ENCODE results near the gene PCSK5.
A peak's percentile ranks its signal among the peaks of the same experiment; 100 is the strongest.
"Not testable (repeated sequence)": the region's sequence is repeated elsewhere in the genome, so short reads cannot be mapped to it uniquely, and the experiment has no call there.

Gene PCSK5

DNA sequence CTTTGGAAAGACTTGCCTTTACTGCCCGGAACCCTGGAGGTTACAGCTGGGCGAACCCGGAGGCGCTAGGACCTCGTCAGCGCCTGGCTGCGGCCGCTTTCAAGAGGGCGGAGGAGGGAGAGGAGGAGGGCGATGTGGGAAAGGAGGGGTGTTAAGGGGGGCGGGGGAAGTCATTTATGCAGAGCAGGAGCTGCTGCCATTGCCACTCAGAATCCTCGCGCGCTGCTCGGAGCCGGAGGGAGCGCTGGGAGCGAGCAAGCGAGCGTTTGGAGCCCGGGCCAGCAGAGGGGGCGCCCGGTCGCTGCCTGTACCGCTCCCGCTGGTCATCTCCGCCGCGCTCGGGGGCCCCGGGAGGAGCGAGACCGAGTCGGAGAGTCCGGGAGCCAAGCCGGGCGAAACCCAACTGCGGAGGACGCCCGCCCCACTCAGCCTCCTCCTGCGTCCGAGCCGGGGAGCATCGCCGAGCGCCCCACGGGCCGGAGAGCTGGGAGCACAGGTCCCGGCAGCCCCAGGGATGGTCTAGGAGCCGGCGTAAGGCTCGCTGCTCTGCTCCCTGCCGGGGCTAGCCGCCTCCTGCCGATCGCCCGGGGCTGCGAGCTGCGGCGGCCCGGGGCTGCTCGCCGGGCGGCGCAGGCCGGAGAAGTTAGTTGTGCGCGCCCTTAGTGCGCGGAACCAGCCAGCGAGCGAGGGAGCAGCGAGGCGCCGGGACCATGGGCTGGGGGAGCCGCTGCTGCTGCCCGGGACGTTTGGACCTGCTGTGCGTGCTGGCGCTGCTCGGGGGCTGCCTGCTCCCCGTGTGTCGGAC is at the start of gene PCSK5:
Gene PCSK5 (plus strand): TSS at position 202 of the 805 bp plus-strand sequence. CDS start 509 bp downstream, at position 711.
- peak; percentile 81 for DNase-seq

DNA sequence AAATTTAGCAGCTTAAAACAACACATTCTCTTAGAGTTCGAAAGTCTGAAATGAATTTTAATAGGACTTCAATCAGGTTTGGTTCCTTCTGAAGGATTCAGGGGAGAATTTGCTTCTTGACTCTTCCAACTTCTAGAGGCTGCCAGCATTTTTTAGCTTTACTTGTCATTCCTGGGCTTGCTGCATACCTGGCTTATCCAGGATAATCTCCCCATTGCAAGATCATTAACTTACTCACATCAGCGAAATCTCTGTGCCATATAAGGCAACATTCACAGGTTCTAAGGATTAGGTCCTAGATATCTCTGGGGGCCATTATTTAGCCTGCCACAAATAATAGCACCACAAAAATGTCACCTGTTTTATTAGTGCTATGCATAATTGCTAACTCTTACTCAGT is 46.2 kb upstream of the PCSK5 start:
- no peak for DNase-seq

DNA sequence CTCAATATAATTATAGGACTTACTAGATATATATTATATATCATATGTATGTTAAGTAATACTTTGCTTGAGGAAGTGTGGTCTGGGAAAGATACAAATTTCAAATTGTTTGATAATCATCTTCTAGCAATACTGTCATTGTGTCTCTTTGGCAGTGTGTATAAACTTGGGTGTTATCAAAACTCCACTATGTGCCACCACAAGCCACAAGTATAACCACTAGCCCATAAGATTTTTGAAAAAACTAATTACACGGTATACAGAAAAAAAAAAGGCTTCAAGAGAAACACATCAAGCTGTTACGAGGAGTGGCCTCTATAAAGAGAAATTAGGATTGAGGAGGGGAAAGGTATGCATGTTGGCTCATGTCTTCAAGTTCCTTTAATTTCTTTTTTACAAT is 44.7 kb upstream of the PCSK5 start:
- no peak for DNase-seq

DNA sequence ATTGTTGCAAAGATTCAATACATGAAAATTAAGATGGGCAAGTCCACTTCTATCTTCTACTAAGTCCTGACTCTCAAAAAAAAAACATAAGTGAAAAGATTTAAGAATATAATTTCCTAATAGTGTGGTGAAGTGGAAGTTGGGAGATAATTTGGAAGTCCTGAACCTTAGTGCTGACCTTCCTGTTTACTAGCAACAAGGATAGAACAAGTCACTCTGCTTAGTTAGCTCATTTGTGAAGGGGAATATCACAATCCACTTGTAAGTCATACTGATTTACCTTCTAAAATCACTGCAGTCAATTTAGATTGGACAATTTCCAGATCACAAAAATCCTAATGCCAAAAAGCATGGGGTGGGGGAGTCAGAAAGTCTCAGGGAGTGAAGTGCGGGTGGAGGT is 43.4 kb upstream of the PCSK5 start:
- DNase-seq = no peak

DNA sequence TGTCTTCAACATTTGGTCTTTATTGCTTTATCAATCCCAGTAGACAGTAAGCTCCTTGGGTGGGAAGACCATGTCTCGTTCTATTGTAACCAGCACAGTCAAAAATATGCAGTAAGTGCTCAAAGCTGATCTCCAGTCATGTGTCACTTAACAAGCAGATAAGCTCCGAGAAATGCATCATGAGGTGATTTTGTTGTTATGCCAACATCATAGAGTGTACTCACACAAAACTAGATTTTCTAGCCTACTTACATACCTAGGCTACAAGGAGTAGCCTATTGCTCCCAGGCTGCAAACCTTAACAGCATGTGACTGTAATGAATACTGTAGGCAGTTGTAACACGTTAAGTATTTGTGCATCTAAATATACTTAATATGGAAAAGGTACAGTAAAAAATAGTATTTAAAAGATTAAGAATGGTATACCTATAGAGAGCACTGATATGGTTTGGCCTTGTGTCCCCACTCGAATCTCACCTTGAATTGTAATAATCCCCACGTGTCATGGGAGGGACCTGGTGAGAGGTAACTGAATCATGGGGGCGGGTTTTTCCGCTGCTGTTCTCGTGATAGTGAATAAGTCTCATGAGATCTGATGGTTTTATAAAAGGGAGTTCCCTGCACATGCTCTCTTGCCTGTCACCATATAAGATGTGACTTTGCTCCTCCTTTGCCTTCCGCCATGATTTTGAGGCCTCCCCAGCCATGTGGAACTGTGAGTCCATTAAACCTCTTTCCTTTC is 39.8 kb upstream of the PCSK5 start:
- DNase-seq = no peak

DNA sequence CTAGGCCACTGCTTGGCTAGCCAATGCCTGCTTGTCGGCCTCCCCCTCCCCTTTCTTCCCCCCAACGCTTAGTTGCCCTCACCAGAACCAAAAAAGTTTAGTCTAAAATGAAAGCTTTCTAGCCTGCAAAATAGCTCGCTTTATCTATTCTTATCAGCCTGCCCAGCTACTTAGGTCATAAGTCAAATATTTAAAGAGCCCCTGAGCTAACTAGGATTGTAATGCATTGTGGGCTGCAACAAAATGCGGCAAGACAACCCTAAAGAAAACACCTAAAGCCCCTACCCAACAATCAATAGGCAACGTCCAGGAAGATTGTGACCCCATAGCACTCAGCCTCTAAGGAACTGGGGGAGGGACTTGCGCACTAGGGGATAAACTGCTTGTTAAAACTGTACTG is 38.6 kb upstream of the PCSK5 start:
- DNase-seq = no peak

DNA sequence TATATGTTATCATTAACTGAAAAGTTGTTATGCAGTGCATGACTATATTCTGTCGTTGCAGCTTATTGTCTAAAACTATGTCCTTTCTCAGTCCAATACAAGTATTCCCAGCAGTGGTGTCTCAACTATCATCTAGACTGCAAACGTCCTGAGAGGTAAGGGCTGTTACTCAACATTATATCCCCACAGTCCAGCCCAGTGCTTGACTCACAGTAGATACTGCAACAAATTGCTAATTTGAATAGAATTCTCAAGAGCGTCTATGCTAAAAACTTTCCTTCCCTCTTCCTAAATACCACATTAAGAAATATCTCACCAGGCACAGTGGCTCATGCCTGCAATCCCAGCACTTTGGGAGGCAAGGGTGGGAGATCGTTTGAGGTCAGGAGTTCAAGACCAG is 37.7 kb upstream of the PCSK5 start:
- no peak for DNase-seq

DNA sequence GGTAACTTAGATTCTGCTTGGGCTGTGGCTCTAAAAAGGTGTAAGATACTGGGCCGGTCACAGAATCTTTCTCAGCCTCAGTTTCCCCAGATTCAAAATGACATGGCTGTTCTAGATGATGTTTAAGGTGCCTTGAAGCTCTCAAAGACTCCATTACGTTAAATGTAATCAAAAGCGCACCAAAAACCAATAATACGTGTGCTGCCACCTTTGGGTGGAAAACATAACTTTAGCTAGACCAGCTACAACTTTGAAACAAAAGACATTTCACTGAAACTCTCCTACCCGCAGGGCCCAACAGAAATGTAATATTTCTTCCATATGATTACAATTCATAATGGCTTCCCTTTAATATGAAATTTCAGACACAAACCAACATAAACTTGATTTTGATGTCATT is 35.0 kb upstream of the PCSK5 start:
- DNase-seq = no peak

DNA sequence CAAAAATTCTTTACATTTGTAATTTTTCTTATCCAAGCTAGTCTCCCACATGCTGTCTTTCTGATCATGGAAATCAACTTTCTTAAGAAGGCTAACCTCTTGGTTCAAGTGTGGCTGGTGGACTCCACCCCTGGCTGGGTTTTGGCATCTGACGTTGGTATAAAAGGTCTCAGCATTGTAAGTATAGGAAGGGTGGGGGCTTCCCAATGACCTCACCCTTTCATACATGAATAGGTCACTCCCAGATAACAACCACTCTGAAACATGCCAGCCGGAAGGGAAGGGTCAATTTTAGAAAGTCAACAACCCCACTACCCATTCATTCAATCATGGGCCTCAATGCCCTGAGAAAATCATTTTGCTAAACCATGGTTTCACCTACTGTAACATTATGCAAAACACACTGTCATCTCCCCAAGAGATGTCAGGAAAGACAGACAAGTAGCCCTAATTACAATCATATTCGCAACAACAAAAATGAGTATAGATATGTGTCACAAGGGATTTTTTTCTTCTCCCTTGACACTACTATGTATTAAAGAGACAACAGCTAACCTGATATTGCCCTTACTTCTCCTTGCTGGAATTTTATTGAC is 31.9 kb upstream of the PCSK5 start:
- no peak for DNase-seq

DNA sequence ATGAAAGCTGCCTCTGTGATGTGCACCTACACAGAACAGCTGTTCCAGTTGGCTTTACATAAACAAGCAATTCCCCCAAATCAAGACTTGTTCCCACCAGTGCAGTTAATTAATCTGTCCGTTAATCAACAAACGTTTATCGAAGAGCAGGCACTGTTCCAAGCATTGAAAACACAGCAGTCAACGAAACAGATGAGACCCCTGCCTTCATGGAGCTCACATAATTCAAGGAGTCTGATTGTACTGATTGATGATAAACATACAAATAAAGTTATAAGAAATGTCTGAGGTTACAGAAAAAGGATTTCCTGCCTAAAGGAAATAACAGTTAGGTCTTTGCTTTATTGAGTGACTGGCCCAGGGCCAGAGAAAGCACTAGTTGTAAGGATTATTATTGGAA is 26.2 kb upstream of the PCSK5 start:
- DNase-seq = no peak

DNA sequence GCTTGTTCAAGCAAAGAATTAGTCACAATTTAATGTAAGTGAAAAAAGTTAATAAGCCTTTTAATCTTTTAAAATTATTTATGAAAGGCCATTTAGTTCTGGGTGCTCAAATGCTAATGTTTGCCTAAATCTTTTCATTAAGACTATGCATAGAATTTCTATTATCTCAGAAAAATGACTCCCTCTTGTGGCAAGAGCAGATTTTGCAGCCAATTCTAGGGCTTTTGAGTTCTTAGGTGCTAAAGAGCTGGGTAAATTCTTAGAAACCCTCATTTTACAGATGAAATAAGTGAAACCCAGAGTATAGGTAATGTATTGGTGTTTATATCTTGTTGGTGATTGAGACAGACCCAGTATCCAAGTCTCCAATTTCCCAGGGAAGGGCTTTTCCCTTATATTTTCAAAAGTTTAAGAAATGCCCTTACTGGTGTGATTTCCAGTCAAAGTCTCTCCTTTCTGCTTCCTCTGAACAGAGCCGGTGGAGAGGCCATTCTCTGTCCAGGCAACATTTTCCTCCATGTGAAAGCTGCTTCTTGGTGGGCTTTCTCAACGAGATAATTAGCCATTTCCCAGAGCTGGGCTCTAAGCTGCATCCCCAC is 24.1 kb upstream of the PCSK5 start:
- DNase-seq = peak; percentile 47

DNA sequence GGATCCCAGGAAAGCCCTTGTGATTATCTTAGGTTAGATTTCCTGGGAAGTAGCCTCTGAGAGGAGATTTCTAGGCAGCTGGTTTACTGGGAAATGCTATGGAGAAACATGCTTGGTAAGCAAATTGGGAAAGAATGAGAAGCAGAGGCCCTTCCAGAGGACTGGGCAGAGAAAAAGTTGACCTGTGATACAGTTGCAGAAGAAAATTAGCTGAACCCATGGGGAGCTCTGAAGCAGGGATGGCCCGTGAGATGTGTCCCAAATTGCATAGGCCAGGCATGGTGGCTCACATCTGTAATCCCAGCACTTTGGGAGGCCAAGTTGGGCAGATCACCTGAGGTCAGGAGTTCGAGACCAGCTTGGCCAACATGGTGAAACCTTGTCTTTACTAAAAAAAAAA is 21.9 kb upstream of the PCSK5 start:
- DNase-seq = not testable (repeated sequence)

DNA sequence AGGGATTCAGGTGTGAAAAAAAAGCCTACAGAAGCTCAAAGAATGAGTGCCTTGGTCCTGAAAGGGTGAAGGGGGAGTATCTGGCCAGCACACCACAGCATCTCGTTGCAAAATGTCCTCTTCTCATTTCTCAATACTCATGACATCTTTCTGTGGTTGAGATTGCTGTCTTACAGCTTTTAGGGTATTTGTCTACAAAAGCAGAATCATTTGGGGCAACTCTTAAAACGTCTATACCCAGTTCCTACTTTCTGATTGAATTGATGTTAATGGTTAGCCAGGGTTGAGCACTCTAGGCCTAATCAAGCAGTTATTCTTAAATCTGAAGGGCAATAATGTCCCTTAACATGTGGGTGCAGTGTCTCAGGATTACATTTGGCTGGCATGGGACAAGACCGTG is 21.2 kb upstream of the PCSK5 start:
- DNase-seq = no peak

DNA sequence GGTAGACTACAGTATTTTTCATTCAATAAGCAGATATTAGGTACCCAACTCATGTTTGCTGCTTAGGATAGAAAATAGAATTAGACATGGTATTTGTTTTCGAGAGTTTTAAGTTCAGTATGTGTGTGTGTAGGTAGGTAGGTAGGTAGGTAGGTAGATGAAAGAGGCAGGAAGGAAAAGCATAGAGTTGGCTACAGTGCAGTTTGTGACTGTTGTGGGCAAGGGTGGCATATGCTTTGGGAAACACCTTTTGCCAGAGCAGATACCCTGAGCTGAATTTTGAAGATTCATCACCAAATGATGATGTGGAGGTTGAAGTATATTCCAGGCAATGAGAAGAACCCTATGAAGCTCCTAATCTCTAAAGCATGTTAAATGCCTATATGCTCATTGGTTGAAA is 20.0 kb upstream of the PCSK5 start:
- DNase-seq = no peak

DNA sequence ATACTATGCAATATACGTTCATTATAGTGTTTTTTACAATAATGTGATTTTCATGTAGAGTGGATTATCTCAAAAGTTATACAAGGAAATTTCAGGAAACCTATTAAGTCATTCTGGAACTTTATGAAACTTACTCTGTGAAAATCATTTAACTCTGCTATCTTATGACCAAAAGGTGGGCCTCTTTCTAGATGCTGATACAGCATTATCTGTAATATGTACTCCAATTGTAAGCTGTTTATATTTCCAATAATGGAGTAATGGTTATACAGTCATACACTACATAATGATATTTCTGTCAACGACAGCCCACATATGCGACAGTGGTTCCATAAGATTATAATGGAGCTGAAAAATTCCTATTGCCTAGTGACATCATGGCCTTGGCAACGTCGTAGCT is 18.8 kb upstream of the PCSK5 start:
- DNase-seq = no peak

DNA sequence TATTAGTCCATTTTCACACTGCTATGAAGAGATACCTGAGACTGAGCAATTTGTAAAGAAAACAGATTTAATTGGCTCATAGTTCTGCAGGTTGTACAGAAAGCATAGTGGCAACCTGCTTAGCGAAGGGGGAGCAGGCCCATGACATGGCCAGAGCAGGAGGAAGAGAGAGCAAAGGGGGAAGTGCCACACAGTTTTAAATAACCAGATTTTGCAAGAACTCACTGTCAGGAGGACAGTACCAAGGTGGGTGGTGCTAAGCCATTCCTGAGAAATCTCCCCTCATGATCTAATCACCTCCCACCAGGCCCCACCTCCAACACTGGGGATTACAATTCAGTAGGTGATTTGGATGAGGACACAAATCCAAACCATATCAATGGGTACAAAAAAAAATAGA is 16.8 kb upstream of the PCSK5 start:
- DNase-seq = no peak

DNA sequence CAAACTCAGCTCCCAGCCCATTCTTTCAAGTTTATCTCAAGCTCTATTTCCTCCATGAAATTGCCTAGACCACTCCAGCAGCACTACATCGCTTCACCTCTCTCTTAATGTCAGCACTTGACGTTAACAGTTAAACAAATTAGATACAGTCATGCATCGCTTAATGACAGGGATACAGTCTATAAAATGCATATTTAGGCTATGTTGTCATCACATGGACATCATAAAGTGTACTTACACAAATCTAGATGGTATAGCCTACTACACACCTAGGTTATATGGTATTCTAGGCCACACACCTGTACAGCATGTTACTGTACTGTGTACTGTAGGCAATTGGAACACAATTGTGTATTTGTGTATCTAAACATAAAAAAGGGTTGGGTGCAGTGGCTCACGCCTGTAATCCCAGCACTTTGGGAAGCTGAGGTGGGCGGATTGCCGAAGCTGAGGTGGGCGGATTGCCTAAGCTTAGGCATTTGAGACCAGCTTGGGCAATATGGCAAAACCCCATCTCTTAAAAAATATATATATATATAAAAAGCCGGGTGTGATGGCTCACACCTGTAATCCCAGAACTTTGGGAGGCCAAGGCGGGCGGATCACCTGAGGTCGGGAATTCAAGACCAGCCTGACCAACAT is 13.4 kb upstream of the PCSK5 start:
- no peak for DNase-seq

DNA sequence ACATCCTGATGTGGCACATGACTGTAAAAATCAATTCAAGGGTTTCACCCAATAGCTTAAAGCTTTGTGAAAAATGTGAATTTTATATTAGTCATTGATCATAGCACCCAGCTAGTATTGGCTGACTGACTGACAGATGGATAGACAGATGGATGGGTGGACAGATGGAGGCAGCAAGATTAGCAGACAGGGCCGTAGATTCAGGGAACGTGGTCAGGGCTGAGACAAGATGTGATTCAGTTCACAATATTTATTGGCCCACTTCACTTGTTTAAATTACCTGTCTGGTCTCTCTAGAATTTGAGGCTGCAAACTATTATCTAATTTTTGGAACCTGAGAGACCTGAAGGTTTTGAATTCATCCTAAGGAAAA is 12.0 kb upstream of the PCSK5 start:
- DNase-seq = no peak

DNA sequence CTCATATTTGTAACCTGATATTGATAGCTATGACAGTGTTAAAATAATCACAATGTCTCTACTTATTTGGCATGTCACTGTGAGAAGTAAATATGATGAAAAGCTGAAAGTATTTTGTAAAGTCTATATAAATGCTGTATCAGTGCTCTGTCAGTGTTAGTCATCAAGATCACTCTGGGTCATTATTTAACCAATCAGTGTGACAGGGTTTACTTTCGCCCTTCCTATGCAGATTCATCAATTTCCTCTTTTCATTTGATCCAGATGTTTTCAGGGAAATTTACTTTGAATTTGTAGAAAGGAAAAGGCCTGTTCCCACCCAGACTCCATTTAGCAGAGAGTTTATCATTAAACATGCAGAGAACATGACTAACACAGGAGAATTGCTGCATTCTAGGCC is 9.9 kb upstream of the PCSK5 start:
- no peak for DNase-seq

DNA sequence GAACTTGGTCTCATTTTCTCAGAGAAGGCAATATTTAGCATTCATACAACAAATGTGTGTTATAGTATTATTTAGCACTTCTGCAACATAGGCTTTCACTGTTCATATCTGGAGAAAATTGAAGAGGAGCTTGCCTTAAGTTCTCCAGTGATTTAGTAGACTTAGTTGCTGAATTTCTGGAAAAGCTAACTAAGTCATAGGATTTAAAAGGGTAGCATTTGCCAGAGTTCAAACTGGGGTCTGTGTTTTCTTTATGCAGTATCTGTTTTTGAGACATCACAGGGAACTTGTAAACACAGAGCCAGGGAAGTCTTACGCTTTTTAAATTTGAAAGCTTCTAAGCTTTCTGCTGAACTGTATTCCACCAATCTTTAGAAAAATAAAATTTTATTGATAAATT is 8.7 kb upstream of the PCSK5 start:
- DNase-seq = no peak

DNA sequence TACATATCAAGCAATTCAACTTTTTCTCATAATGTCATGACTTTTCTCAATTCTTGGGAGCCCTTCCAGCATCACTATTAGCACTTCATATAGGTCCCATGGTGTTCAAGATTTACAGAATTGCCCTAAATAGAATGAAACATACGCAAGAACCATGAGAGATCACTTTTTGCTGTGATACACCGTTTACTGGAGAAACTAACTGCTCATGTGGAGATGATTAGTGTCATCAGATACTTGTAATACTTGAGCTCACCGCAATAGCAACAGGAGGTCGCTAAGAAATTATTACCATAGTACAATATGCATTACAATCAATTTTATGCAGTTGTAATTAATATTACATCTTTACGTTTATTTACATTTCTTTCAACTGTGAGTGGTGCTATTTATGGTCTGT is 4.8 kb upstream of the PCSK5 start:
- DNase-seq = no peak

DNA sequence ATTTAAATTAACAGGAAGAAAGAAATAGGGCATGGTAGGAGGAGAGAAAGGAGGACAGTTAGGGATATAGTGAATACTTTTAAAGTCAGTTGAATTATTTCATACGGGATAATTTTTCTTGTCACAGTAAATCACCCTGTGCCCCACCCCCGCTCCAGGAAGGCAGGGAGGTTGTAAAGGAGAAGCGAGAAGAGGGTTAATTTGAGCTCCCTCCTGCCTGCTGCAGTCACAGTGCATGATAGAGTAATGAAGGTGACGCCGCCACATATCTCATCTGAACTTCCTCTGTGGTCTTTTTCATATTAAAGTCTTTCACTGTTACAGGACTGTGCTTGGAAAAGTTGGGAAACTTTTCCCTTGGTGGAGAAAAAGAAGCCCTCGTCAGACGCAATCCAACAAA is 896 bp upstream of the PCSK5 start:
- no peak for DNase-seq

DNA sequence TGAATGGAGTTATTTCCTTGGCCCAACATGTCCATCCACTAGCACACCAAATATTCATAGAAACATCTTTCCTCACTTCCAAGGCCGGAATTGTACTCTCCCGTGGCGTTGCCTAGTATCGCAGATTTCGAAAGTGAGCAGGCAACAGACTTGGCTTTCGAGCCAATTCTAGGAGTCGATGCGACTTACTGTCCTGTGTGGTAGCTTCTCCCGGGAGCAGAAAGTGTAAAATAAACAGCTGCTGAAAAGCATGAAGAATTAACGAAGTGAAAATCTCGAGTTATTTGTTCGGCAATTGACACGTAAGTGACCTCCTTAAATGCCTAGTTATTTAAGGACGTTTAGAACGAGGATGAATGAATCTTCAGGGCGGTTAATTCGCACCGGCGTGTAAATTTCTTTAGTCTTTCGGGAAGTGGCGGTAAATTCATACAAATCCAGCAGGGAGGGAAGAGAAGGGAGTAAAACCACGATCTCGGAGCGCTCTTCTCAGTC is 449 bp upstream of the PCSK5 start:
- DNase-seq = no peak
